Parietal lobe (tissue), 2 donors: ENCODE data around the gene LEFTY1. TPM values are rescaled to one million over a fixed set of nuclear protein-coding genes. Genes with fewer than 3 reads are reported as not detected.

Source experiments
- small RNA-seq: library from RNA; depleted of rRNA; stranded (forward); fragments of <200 nt; gene quantifications from one replicate; pipeline ENCODE3, GENCODE V24; 2014; ENCODE audit warnings: low replicate concordance
- total RNA-seq: library from RNA; depleted of rRNA; stranded (reverse); fragments of >200 nt; gene quantifications from one replicate; pipeline ENCODE4 v1.2.3, GENCODE V29; 2014

LEFTY1 gene, protein sequence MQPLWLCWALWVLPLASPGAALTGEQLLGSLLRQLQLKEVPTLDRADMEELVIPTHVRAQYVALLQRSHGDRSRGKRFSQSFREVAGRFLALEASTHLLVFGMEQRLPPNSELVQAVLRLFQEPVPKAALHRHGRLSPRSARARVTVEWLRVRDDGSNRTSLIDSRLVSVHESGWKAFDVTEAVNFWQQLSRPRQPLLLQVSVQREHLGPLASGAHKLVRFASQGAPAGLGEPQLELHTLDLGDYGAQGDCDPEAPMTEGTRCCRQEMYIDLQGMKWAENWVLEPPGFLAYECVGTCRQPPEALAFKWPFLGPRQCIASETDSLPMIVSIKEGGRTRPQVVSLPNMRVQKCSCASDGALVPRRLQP
- not detected for total RNA-seq

DNA sequence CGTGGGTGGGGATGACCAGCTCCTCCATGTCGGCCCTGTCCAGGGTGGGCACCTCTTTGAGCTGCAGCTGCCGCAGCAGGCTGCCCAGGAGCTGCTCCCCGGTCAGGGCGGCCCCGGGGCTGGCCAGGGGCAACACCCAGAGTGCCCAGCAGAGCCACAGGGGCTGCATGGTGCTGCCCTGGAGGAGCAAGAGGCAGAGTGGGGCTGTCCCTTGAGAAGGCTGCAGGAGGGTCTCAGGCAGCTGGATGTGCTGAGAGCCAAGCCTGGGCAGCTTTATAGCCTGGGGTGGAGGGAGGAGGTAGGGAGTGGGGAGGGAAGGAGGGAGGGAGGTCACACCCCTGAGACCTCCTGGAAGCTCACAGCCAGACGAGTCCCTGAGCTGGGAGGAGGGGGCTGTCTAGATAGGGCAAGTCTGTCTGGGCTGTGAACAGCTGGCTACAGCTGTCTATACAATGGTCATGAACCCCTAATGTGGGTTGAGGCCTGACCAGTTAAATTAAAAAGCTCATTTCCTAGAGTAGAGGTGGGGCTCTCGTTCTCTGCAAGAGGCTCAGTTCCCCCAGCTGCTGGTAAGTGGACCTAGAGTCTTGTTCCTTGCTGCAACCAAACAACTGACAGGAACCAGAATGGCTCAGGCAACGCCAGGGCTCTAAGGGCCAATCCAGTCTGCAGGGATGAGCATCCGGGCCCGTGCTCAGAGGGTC is at the start of gene LEFTY1:
Gene LEFTY1 (minus strand): TSS at position 249 of the 704 bp plus-strand sequence. CDS start 80 bp downstream, at position 169.

DNA sequence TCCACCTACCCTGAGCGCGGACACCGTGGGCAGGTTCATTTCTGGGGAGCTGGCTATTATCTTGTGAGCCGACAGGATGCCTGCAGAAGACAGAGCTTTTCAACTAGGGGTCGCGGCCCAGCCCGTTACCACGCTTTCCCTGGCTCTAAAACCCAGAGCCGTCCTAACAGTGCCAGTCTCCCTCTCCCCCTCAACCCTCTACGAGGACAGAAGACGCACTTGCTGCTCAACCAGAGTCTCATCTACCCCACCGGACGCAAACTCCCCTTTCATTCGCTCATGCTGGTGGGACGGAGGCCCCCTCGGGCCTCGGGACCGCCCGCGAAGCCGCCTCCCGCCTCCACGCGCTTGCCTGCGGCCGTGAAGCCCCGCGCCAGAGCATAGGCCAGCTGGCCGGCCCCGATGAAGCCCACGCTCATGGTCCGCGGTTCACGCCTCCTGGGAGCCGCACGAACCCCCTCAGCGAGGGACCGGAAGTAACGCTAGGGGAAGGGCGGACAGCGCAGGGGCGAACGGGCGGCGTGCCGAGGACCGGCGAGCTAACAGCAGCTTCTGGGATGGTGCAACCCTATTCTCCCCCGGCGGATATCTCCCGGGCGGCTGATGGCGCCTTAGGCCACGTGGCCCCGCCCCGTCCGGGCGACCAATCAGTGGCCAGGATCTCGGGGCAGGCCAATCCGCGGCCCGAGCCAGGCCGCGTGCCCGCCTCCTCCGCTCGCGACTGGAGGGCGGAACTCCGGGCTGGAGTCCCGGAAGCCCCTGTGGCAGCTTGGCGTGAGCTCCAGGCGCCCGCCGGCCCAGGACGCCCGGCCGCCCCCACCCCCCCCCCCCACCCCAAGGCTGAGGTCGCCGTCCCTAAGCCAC is 35.0 kb upstream of the LEFTY1 start, which contains the start of gene PYCR2:
Gene PYCR2 (minus strand): TSS at position 559 of the 864 bp plus-strand sequence. CDS start 140 bp downstream, at position 419.

DNA sequence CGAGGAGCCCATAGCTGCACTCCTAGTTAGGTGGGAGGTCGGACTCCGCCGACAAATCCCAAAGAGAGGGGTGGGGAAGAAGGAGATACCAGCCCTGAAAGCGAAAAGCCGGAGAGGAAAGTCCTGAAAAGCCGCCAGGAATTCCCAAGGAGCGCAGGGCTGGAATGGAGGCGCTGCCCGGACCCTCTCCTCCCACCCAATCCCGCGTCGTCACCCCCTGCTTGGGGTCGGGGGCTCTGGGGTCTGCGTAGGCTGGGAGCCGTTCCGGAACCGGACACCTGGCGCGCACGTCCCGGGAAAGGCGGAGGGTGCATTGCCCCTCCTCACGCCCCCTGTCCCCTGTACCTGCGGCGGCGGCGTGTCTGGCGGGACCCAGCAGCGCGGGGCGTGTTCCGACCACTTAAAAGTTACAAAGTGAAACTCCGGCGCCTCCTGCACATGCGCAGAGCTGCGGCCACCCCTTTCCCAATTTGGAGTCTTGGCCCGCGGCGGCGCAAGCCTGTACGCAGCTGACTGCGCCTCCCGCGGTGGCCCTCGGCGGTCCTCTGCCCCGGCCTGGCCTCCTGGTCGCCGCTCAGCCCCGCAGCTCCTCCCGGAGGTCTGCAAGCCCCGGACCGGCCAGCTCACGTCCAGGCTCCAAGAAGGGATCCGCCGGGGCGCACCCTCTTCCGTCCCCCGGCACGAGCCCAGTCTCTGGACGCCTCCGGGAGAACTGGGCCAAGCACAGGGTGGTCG is 6.8 kb downstream of the LEFTY1 start, which contains the start of gene TMEM63A:
Gene TMEM63A (minus strand): TSS at position 422 of the 735 bp plus-strand sequence. CDS start 4,800 bp downstream, outside the sequence.

Small RNA genes within 50 kb of the gene (small RNA-seq; reads per million reads assigned to genes)
- not detected for gene AL117348.1

Other genes with a start within 250 kb of the LEFTY1 start
- gene ENAH, start 236.0 kb downstream of the LEFTY1 start, total RNA-seq = 109 TPM
- 262 TPM for gene SRP9, start 111.3 kb downstream of the LEFTY1 start, total RNA-seq
- gene EPHX1, start 79.0 kb downstream of the LEFTY1 start, total RNA-seq = 9.4 TPM
- 4.4 TPM for gene TMEM63A, start 6.8 kb downstream of the LEFTY1 start, total RNA-seq
- 21.9 TPM for gene PYCR2, start 35.1 kb upstream of the LEFTY1 start, total RNA-seq
- not detected for gene LEFTY2, start 52.1 kb upstream of the LEFTY1 start, total RNA-seq
- 21.9 TPM for gene SDE2, start 110.2 kb upstream of the LEFTY1 start, total RNA-seq
- gene H3-3A, start 173.6 kb upstream of the LEFTY1 start, total RNA-seq = 311 TPM